Measurements from ENCODE around the gene MBTPS1.

- TF ChIP-seq CTCF (IDR thresholded peaks at IDR 0.05; ENCODE audit: poor library complexity, severe bottlenecking) (no peak), EP300 (conservative IDR thresholded peaks at IDR 0.05; ENCODE audit: poor library complexity, severe bottlenecking) (no peak), REST (IDR thresholded peaks at IDR 0.05; ENCODE audit: borderline replicate concordance) (no peak), POLR2AphosphoS5 (IDR thresholded peaks at IDR 0.05) (no peak), EZH2 (IDR thresholded peaks at IDR 0.05; ENCODE audit: borderline replicate concordance, insufficient read depth, low read length, poor library complexity, severe bottlenecking) (no peak), RAD21 (conservative IDR thresholded peaks at IDR 0.05) (no peak)
These were observed 10.6 kb downstream of the MBTPS1 start for GRCh38 chr16:84105948-84106740.

Measured in neural cell (in vitro differentiated cells).